Right lobe of liver (tissue), 6 donors: ENCODE measurements around the gene HPSE2. TPM values are rescaled to one million over a fixed set of nuclear protein-coding genes. Genes with fewer than 3 reads are reported as not detected.

Experiments
- ATAC-seq, 4 donors: fragments of 200-7000 bp; cut with Tn5 transposase; one replicate each; pipeline ENCODE4 v1.9.1; 2020; ENCODE audit warnings: mild to moderate bottlenecking in 4 of 4, moderate library complexity in 4 of 4
- DNase-seq, 3 donors: peaks; one replicate each; pipeline ENCODE4 v3.0.0-alpha.2; 2020
- H3K27ac ChIP-seq, 3 donors: fragments of 200-600 bp; one replicate each; pipeline ENCODE4 v1.8.0; 2022
- H3K27me3 ChIP-seq, 2 donors: fragments of 200-600 bp; one replicate each; pipeline ENCODE4 v1.8.0; 2022
- H3K36me3 ChIP-seq, 4 donors: fragments of 200-600 bp; sonication (generic) in 1 of 4; one replicate each; pipeline versions ENCODE4 v1.5.1 to v1.8.0; 2017 to 2022; ENCODE audit warnings: control low read depth in 1 of 4
- H3K4me1 ChIP-seq, 4 donors: fragments of 200-600 bp; sonication (generic) in 1 of 4; one replicate each; pipeline versions ENCODE4 v1.5.1 to v1.8.0; 2017 to 2022; ENCODE audit warnings: control low read depth in 1 of 4
- H3K4me3 ChIP-seq, 3 donors: fragments of 200-600 bp; one replicate each; pipeline ENCODE4 v1.8.0; 2022
- H3K9me3 ChIP-seq, 4 donors: fragments of 200-600 bp; sonication (generic) in 1 of 4; one replicate each; pipeline versions ENCODE4 v1.5.1 to v1.8.0; 2017 to 2022; ENCODE audit warnings: control low read depth in 1 of 4
- POLR2A ChIP-seq: fragments of 450-650 bp; IDR thresholded peaks from one replicate; pipeline ENCODE4 v1.6.1; 2017; ENCODE audit warnings: antibody characterized with exemption, mild to moderate bottlenecking
- WGBS: methylation state at CpG from one replicate; pipeline ENCODE4 v1.1.6; 2018; ENCODE audit warnings: low coverage, low lambda C conversion rate; ENCODE audit not compliant: insufficient coverage; ENCODE audit errors: missing lambda C conversion rate; 5-methylcytosine and 5-hydroxymethylcytosine counted together
- intact Hi-C, 2 donors: fragments of 100-400 bp; cut with DNase I; formaldehyde crosslinking; loops; one replicate each; pipeline versions ENCODE4 v1.11.2 to v1.14.1; 2022
- total RNA-seq, 6 experiments: library from RNA; depleted of rRNA in 2 of 6; stranded (reverse); fragments of >200 nt in 2 of 6; fragmentation: NEBNext Ultra II Directional in 3 of 6; extraction: Animal tissue kit (Norgen Biotek cat#: 25700) in 3 of 6; gene quantifications; one replicate each; pipeline versions ENCODE4 v1.1.0 to v1.2.4, GENCODE V29; 2016 to 2023
- TF ChIP-seq, protein P1 (sequence below), 4 donors: fragments of 200-600 bp in 3 of 4; fragments of 450-650 bp in 1 of 4; IDR thresholded peaks; one replicate each; pipeline versions ENCODE4 v1.5.1 to v1.8.0; 2016 to 2022; ENCODE audit warnings: antibody characterized with exemption in 4 of 4, mild to moderate bottlenecking in 2 of 4
- donor health status: DM: no; HTN: yes; CAD: no.
- donor health status: DM: no; HTN: no; CAD: no.
- donor health status: DM: no; HTN: no; CAD: no.
- donor health status: DM: no; HTN: yes; CAD: no.
- donor health status: DM: no; HTN: yes; CAD: no.

Gene HPSE2
- total RNA-seq, 6 experiments from 2014 or later: not detected

DNA sequence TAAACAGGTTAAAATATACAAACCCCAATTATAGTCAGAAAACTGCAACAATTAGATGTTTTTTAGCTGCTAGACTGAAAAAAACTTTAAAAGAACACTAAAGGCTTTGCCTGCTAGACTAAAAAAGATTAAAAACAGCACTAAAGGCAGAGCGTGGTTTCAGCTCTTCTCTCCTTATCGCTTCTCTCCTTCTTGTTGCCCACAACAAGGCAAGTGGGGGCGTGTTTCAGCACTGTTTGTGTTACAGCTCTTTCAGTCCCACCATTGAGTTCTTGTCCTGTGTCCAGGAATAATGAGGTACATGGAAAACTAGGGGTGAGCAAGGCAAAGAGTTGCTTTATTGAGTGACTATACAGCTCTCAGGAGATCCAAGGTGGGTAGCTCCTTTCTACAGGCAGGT is 112.3 kb downstream of the HPSE2 start:
- ATAC-seq: no peak
- Histone ChIP-seq H3K4me3 (no peak overlapping the region), H3K27me3 (no peaks in the 10 kb centered on the region), H3K9me3 (no peaks in the 10 kb centered on the region), H3K4me1 (no peaks in the 10 kb centered on the region), H3K36me3 (no peaks in the 10 kb centered on the region), H3K27ac (no peak overlapping the region)
- intact Hi-C loops: no loop called here
- no peak for DNase-seq
- WGBS: 61% methylated on average over 3 of the region's 3 CpGs
- TF ChIP-seq, protein P1, sequence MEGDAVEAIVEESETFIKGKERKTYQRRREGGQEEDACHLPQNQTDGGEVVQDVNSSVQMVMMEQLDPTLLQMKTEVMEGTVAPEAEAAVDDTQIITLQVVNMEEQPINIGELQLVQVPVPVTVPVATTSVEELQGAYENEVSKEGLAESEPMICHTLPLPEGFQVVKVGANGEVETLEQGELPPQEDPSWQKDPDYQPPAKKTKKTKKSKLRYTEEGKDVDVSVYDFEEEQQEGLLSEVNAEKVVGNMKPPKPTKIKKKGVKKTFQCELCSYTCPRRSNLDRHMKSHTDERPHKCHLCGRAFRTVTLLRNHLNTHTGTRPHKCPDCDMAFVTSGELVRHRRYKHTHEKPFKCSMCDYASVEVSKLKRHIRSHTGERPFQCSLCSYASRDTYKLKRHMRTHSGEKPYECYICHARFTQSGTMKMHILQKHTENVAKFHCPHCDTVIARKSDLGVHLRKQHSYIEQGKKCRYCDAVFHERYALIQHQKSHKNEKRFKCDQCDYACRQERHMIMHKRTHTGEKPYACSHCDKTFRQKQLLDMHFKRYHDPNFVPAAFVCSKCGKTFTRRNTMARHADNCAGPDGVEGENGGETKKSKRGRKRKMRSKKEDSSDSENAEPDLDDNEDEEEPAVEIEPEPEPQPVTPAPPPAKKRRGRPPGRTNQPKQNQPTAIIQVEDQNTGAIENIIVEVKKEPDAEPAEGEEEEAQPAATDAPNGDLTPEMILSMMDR (IDR thresholded peaks at IDR 0.05): no peak

DNA sequence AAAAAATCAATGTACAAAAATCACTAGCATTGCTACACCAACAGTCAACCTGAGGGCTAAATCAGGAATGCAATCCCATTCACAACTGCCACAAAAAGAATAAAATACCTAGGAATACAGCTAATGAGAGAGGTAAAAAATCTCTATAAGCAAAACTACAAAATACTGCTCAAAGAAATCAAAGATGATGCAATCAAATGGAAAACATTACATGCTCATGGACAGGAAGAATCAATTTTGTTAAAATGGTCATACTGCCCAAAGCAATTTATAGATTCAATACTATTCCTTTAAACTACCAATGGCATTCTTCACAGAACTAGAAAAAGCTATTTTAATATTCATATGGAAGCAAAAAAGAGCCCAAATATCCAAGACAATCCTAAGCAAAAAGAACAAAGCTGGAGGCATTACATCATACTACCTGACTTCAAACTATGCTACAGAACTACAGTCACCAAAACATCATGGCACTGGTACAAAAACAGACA is 116.3 kb downstream of the HPSE2 start:
- Histone ChIP-seq H3K9me3 (no peaks in the 10 kb centered on the region), H3K27me3 (peaks cover 0 to 2% of the 10 kb centered on the region in 2 donors), H3K4me1 (no peaks in the 10 kb centered on the region), H3K4me3 (no peak overlapping the region), H3K27ac (no peak overlapping the region), H3K36me3 (no peaks in the 10 kb centered on the region)
- TF ChIP-seq, protein P1 (IDR thresholded peaks at IDR 0.05): no peak
- no peak for TF ChIP-seq POLR2A
- intact Hi-C loops: no loop called here
- ATAC-seq (no peak), DNase-seq (no peak)

DNA sequence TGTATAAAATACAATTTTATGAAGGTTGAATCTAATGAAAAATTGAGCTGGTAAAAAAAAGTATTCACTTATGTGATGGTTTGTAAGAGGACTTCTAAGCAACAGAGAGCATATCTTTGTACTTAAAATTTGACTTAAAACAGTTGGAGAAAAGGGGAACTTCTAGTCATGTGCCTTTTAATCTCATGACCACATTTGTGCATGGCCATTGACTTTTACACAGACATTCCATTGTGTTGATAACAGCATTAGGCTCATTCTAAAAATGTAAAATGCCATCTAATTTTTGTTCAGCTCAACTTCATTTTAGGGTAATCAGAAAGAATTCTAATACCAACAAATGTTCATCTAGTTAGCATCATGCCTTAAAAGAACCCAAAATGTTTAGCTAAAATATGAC is 119.9 kb downstream of the HPSE2 start:
- TF ChIP-seq POLR2A: no peak
- TF ChIP-seq, protein P1 (IDR thresholded peaks at IDR 0.05): no peak
- Histone ChIP-seq H3K27me3 (peaks cover 0 to 10% of the 10 kb centered on the region in 2 donors), H3K36me3 (no peaks in the 10 kb centered on the region), H3K4me1 (no peaks in the 10 kb centered on the region), H3K4me3 (no peak overlapping the region), H3K27ac (no peak overlapping the region), H3K9me3 (no peaks in the 10 kb centered on the region)
- ATAC-seq (no peak), DNase-seq (no peak)
- intact Hi-C loops: no loop called here

DNA sequence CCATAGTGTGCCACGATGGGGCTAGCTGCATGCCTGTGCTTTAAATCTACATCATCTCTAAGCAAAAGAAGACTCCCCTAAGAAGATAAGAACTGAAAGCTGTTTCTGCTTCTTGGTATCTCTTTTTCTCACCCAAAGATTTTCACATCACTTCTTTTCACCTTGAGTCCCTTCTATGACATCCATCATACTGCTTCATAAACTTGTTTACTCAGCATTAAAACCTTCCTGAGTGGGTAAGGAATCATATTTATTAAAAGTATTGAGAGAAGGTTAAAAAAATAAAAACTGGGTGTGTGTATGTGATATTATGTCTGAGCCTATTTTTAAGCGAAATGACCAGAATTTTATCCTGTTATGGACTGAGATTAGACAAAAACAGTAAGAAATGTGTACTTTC is 150.3 kb downstream of the HPSE2 start:
- H3K9me3 ChIP-seq: no peaks in the 10 kb centered on the region
- WGBS: 62% methylated on average over 2 of the region's 2 CpGs
- no peaks in the 10 kb centered on the region for H3K27me3 ChIP-seq
- H3K4me3 ChIP-seq: no peak overlapping the region
- DNase-seq (no peak), ATAC-seq (no peak)
- H3K27ac ChIP-seq: no peak overlapping the region
- H3K36me3 ChIP-seq: no peaks in the 10 kb centered on the region
- no peak for TF ChIP-seq POLR2A
- TF ChIP-seq, protein P1 (IDR thresholded peaks at IDR 0.05): no peak
- H3K4me1 ChIP-seq: no peaks in the 10 kb centered on the region
- intact Hi-C loops: no loop called here

DNA sequence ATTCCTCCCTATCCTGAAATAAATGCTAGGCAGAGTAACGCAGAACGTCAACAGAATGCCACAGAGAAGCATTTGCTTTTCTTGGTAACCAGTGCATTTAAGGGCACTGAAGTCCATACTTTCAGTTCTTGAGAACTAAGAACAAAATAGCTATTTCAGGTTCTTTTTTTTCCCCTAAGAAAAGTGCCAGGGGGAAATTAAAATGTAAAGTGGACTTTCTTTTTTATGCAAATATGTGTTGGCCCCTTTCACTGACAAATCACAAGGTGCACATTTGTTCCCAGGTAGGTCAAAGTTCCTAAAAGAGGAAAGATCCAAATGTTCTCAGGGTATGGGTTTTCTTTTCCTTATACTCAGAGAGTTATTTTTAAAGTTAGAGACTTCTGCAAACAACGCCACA is 151.5 kb downstream of the HPSE2 start:
- Histone ChIP-seq H3K4me3 (no peak overlapping the region), H3K36me3 (no peaks in the 10 kb centered on the region), H3K27ac (no peak overlapping the region), H3K27me3 (no peaks in the 10 kb centered on the region), H3K4me1 (no peaks in the 10 kb centered on the region), H3K9me3 (no peaks in the 10 kb centered on the region)
- ATAC-seq: no peak
- TF ChIP-seq, protein P1 (IDR thresholded peaks at IDR 0.05): no peak
- TF ChIP-seq POLR2A: no peak
- no peak for DNase-seq
- intact Hi-C loops: no loop called here
- whole genome bisulfite sequencing: 59% methylated on average over 3 of the region's 3 CpGs
